H1 (cell line): ENCODE measurements around the gene P2RX2. TPM values are rescaled to one million over a fixed set of nuclear protein-coding genes. Genes with fewer than 3 reads are reported as not detected.
A peak's percentile ranks its signal among the peaks of the same experiment; 100 is the strongest.

Experiments used
- CTCF ChIA-PET: fragments of 300-600 bp; sonication (Branson Sonifier 250); formaldehyde crosslinking; loops from one replicate; lab custom pipeline; 2021; ENCODE audit not compliant: partially characterized antibody; lab: Charles Lee
- POLR2A ChIA-PET: fragments of 300-600 bp; sonication (Branson Sonifier 250); formaldehyde crosslinking; loops from one replicate; lab custom pipeline; 2021; ENCODE audit warnings: inconsistent platforms; ENCODE audit not compliant: partially characterized antibody; lab: Charles Lee
- DNase-seq, 2 experiments: peaks; one replicate each; pipeline versions ENCODE4 v3.0.0 to v3.0.0-alpha.2; 2010 to 2022; ENCODE audit warnings: low spot score in 2 of 2, low read depth in 1 of 2, mixed read lengths in 1 of 2
- FAIRE-seq: peaks from 2 replicates; lab custom pipeline; 2011; peaks lifted over from hg19 to GRCh38; lab: Jason Lieb, UNC
- H2AFZ ChIP-seq: 2 replicates; pipeline ENCODE4 v1.8.1; 2012; ENCODE audit warnings: low read length, inconsistent platforms
- H2AK5ac ChIP-seq: 2 replicates; pipeline ENCODE4 v1.6.1; 2013; ENCODE audit warnings: low read depth, low read length
- H2BK120ac ChIP-seq: replicated peaks from 2 replicates; pipeline ENCODE3; 2013; ENCODE audit warnings: low read depth, low read length, inconsistent platforms
- H2BK12ac ChIP-seq: 2 replicates; pipeline ENCODE4 v1.6.1; 2013; ENCODE audit warnings: low read depth, low read length
- H2BK15ac ChIP-seq: 2 replicates; pipeline ENCODE4 v1.6.1; 2013; ENCODE audit warnings: low read length
- H2BK20ac ChIP-seq: 2 replicates; pipeline ENCODE4 v1.6.1; 2013; ENCODE audit warnings: low read length
- H2BK5ac ChIP-seq: 2 replicates; pipeline ENCODE4 v1.6.1; 2013; ENCODE audit warnings: low read depth, low read length
- H3K14ac ChIP-seq: 2 replicates; pipeline ENCODE4 v1.6.1; 2013; ENCODE audit warnings: inconsistent platforms; ENCODE audit not compliant: insufficient read length
- H3K18ac ChIP-seq: 2 replicates; pipeline ENCODE4 v1.6.1; 2013; ENCODE audit warnings: low read length; ENCODE audit errors: extremely low read depth
- H3K23ac ChIP-seq: 2 replicates; pipeline ENCODE4 v1.6.1; 2013; ENCODE audit warnings: inconsistent platforms; ENCODE audit not compliant: insufficient read length
- H3K23me2 ChIP-seq: 2 replicates; pipeline ENCODE4 v1.6.1; 2013; ENCODE audit warnings: low read depth, low read length
- H3K27ac ChIP-seq: 2 replicates; pipeline ENCODE4 v1.6.1; 2011; ENCODE audit warnings: low read depth, low read length, inconsistent platforms
- H3K27me3 ChIP-seq, 4 experiments: replicated peaks in 1 of 4; 1 replicate in 1 of 4; 2 replicates in 3 of 4; pipeline versions ENCODE4 v1.6.1 to v1.8.1; 2011 to 2013; ENCODE audit warnings: low read length in 3 of 4, mild to moderate bottlenecking in 3 of 4, inconsistent platforms in 2 of 4, mixed read lengths in 2 of 4, moderate library complexity in 1 of 4; ENCODE audit not compliant: control insufficient read depth in 3 of 4, insufficient read depth in 3 of 4; ENCODE audit errors: extremely low read depth in 1 of 4
- H3K36me3 ChIP-seq, 4 experiments: 2 replicates each; pipeline versions ENCODE4 v1.6.1 to v1.8.1; 2011 to 2013; ENCODE audit warnings: mild to moderate bottlenecking in 4 of 4, low read length in 3 of 4, moderate library complexity in 2 of 4, control low read depth in 1 of 4, inconsistent platforms in 1 of 4; ENCODE audit not compliant: insufficient read depth in 4 of 4, control insufficient read depth in 2 of 4
- H3K4ac ChIP-seq: replicated peaks from 2 replicates; pipeline ENCODE3; 2013; ENCODE audit warnings: low read length, low read depth, mixed read lengths, inconsistent platforms; ENCODE audit not compliant: insufficient read length
- H3K4me1 ChIP-seq, 4 experiments: replicated peaks in 1 of 4; 1 replicate in 1 of 4; 2 replicates in 3 of 4; pipeline versions ENCODE4 v1.6.1 to v1.8.1; 2011 to 2013; ENCODE audit warnings: low read length in 3 of 4, inconsistent platforms in 2 of 4, mixed read lengths in 1 of 4; ENCODE audit not compliant: insufficient read depth in 4 of 4, control insufficient read depth in 3 of 4
- H3K4me2 ChIP-seq, 2 experiments: 2 replicates each; pipeline versions ENCODE4 v1.6.1 to v1.8.1; 2011 to 2013; ENCODE audit warnings: low read depth in 2 of 2, low read length in 2 of 2, control low read depth in 1 of 2, inconsistent platforms in 1 of 2, mild to moderate bottlenecking in 1 of 2; ENCODE audit not compliant: insufficient read depth in 1 of 2
- H3K4me3 ChIP-seq, 4 experiments: fragments of 200-600, 300-600 bp in 1 of 4; sonication (generic), shearing (Covaris generic), sonication (Bioruptor Twin) in 1 of 4; 2 replicates each; pipeline versions ENCODE4 v1.5.1 to v1.8.1; 2011 to 2016; ENCODE audit warnings: low read length in 4 of 4, low read depth in 3 of 4, control low read depth in 2 of 4, inconsistent platforms in 2 of 4, mild to moderate bottlenecking in 2 of 4, mixed read lengths in 1 of 4, moderate library complexity in 1 of 4; ENCODE audit not compliant: insufficient read depth in 2 of 4; ENCODE audit errors: extremely low read depth in 1 of 4
- H3K56ac ChIP-seq: replicated peaks from 2 replicates; pipeline ENCODE3; 2013; ENCODE audit warnings: low read depth, mild to moderate bottlenecking, mixed read lengths, low read length, inconsistent platforms; ENCODE audit not compliant: insufficient read length
- H3K79me1 ChIP-seq: 2 replicates; pipeline ENCODE4 v1.6.1; 2013; ENCODE audit warnings: low read depth, low read length, control low read depth
- H3K79me2 ChIP-seq, 2 experiments: 2 replicates each; pipeline versions ENCODE4 v1.6.1 to v1.8.1; 2012 to 2013; ENCODE audit warnings: low read length in 2 of 2, mild to moderate bottlenecking in 2 of 2, inconsistent platforms in 1 of 2; ENCODE audit not compliant: insufficient read depth in 2 of 2, control insufficient read depth in 1 of 2
- H3K9ac ChIP-seq, 4 experiments: replicated peaks in 1 of 4; 1 replicate in 1 of 4; 2 replicates in 3 of 4; pipeline versions ENCODE4 v1.6.1 to v1.8.1; 2011 to 2013; ENCODE audit warnings: low read depth in 3 of 4, low read length in 3 of 4, control low read depth in 2 of 4, mild to moderate bottlenecking in 2 of 4, moderate library complexity in 2 of 4, inconsistent platforms in 1 of 4; ENCODE audit errors: extremely low read depth in 1 of 4
- H3K9me3 ChIP-seq, 2 experiments: 2 replicates each; pipeline versions ENCODE4 v1.6.1 to v1.8.1; 2012 to 2013; ENCODE audit warnings: mild to moderate bottlenecking in 2 of 2, moderate library complexity in 2 of 2, control low read depth in 1 of 2, inconsistent platforms in 1 of 2, low read depth in 1 of 2, low read length in 1 of 2, mixed read lengths in 1 of 2; ENCODE audit not compliant: insufficient read depth in 2 of 2
- H4K20me1 ChIP-seq, 2 experiments: replicated peaks in 1 of 2; 2 replicates each; pipeline versions ENCODE3 to v1.8.1; 2011 to 2013; ENCODE audit warnings: inconsistent platforms in 2 of 2, low read length in 2 of 2, mild to moderate bottlenecking in 1 of 2; ENCODE audit not compliant: insufficient read depth in 2 of 2, control insufficient read depth in 1 of 2
- H4K5ac ChIP-seq: 2 replicates; pipeline ENCODE4 v1.6.1; 2013; ENCODE audit warnings: low read length, low read depth, mixed read lengths, inconsistent platforms; ENCODE audit not compliant: insufficient read length
- H4K8ac ChIP-seq: 2 replicates; pipeline ENCODE4 v1.8.0; 2013; ENCODE audit warnings: mild to moderate bottlenecking, moderate library complexity, low read length, inconsistent platforms; ENCODE audit not compliant: insufficient read depth; ENCODE audit errors: extremely low read depth
- H4K91ac ChIP-seq: replicated peaks from 2 replicates; pipeline ENCODE3; 2013; ENCODE audit warnings: low read length, mixed read lengths, inconsistent platforms; ENCODE audit not compliant: insufficient read length
- KDM4A ChIP-seq: IDR thresholded peaks from one replicate; pipeline ENCODE4 v1.7.1; 2012; ENCODE audit warnings: low read depth, mild to moderate bottlenecking, moderate library complexity, low read length, inconsistent platforms; ENCODE audit not compliant: severe bottlenecking
- POLR2A ChIP-seq, 2 experiments: IDR thresholded peaks; 1 replicate in 1 of 2; 2 replicates in 1 of 2; pipeline ENCODE4 v1.6.1; 2011; ENCODE audit warnings: low read depth in 2 of 2, low read length in 2 of 2, mild to moderate bottlenecking in 2 of 2; ENCODE audit errors: control extremely low read depth in 1 of 2
- TAF1 ChIP-seq: IDR thresholded peaks from 2 replicates; pipeline ENCODE4 v1.6.1; 2011; ENCODE audit warnings: mild to moderate bottlenecking, low read depth, low read length
- WGBS, 2 experiments: shearing (Covaris generic) in 1 of 2; methylation state at CpG; one replicate each; pipeline versions ENCODE4 v1.1.6 to v1.1.7; 2013 to 2015; ENCODE audit warnings: low lambda C conversion rate in 2 of 2, mixed read lengths in 2 of 2, inconsistent platforms in 1 of 2, low coverage in 1 of 2, missing lambda C conversion rate in 1 of 2; ENCODE audit not compliant: insufficient replicate concordance in 2 of 2, insufficient coverage in 1 of 2, insufficient read length in 1 of 2; ENCODE audit errors: extremely low coverage in 1 of 2, missing lambda C conversion rate in 1 of 2; 5-methylcytosine and 5-hydroxymethylcytosine counted together
- polyA plus RNA-seq, 7 experiments: library from polyadenylated mRNA; depleted of rRNA in 3 of 7; stranded (reverse) in 5 of 7; unstranded in 2 of 7; fragments of >200 nt in 5 of 7; fragments of 200-250 nt in 2 of 7; gene quantifications; 1 replicate in 5 of 7; 2 replicates in 1 of 7; 4 replicates in 1 of 7; pipeline versions ENCODE4 v1.2.1 to v1.2.3, GENCODE V29; 2011 to 2013; ENCODE audit warnings: missing spikeins in 2 of 7, mixed read lengths in 2 of 7
- total RNA-seq: library from RNA; stranded (reverse); fragmentation: NEBNext Ultra II Directional; extraction: Animal tissue kit (Norgen Biotek cat#: 25700); gene quantifications from 2 replicates; pipeline ENCODE4 v1.2.1, GENCODE V29; 2021

Gene P2RX2
- total and polyA plus RNA-seq, 2 of the 8 experiments (the other 6 are each of a cell fraction or from before 2014, with no cell fraction given) = 0.84 to 2.2 TPM

DNA sequence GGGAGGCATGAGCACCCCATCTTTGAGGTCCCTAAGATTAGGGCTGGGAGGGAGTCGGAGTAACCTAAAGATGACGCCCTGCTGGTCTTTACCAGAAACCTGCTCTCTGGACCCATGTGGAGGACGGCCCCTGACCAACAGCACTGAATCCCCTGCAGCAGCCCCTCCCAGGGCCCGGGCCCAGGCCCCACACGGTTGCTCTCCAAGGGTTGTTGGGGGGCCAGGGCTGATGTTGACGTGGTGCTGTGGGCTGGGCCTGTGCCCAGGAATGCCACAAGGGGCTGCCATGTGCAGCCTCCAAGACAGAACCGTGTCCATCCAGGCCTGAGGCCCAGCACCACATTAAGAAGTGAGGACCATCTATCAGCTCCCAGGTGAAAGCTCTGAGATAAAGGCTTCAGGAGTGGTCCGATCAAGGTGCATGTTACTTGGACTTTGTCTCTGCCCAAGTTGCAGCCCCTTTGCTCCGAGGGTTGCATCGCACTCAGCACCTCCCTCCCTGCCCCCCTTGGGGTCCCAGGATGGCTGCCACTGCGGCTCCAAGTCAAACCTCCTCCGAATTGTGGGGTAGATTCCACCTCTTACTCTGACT, 37.8 kb upstream of the P2RX2 start:
- Histone ChIP-seq H3K27ac (no peak overlapping the region), H2BK120ac (no peak overlapping the region), H3K14ac (no peak overlapping the region), H4K5ac (no peak overlapping the region), H3K4me3 (no peak overlapping the region), H3K9ac (no peak overlapping the region), H3K4me2 (no peak overlapping the region), H4K91ac (no peak overlapping the region), H3K4me1 (peaks cover 0 to 6% (median 5%) of the 10 kb centered on the region in 4 experiments; a peak in 2 of 7 replicates), H4K8ac (no peak overlapping the region), H3K23me2 (peaks cover 18% of the 10 kb centered on the region; the same call in 1 of the 2 replicates), H3K79me1 (peaks cover 2% of the 10 kb centered on the region; the same call in 1 of the 2 replicates), H3K79me2 (no peaks in the 10 kb centered on the region), H2BK12ac (no peak overlapping the region), H2AK5ac (0 out of 2 replicates have a peak overlapping the region, but pooled peaks have one; percentile 39), H2BK15ac (no peak overlapping the region), H3K4ac (no peak overlapping the region), H3K36me3 (peaks cover 2 to 18% (median 9%) of the 10 kb centered on the region in 4 experiments; a peak in 7 of 8 replicates), H4K20me1 (peaks cover 15 to 22% of the 10 kb centered on the region in 2 experiments), H3K56ac (no peak overlapping the region), H3K18ac (no peak overlapping the region), H2BK5ac (no peak overlapping the region), H3K9me3 (no peaks in the 10 kb centered on the region), H2BK20ac (no peak overlapping the region), H2AFZ (no peak overlapping the region), H3K27me3 (peaks cover 14 to 36% (median 28%) of the 10 kb centered on the region in 4 experiments), H3K23ac (no peak overlapping the region)
- DNase-seq = no peak
- 95% methylated on average over 10 of the region's 12 CpGs; no CpG with 5 or more reads in 1 of the 2 experiments for WGBS, 2 experiments
- POLR2A ChIA-PET = interaction anchor here (0.8 to 6.6 kb wide), 9 partner anchors 13 to 121 kb away, joined by 3 to 60 read pairs (median 11); partner anchors contain the start of genes LRCOL1 and P2RX2
- no peak for FAIRE-seq
- TF ChIP-seq TAF1 (no peak), POLR2A (IDR thresholded peaks at IDR 0.05; ENCODE audit: control extremely low read depth in 1 of 2, low read depth in 2 of 2, low read length in 2 of 2) (peak in 1 of 2 experiments; percentile 39; a peak in 1 of 3 replicates), KDM4A (no peak)
- CTCF ChIA-PET = interaction anchor here (0.8 to 2.2 kb wide), 9 partner anchors 11 to 166 kb away, joined by 3 to 11 read pairs (median 3); no protein-coding TSS in a partner anchor
